ENCODE measurements around the gene KCNMA1. TPM values are rescaled to one million over a fixed set of nuclear protein-coding genes. Genes with fewer than 3 reads are reported as not detected.

Gene KCNMA1
- total RNA-seq, 1 donor from 2014 or later = 41.3 TPM

DNA sequence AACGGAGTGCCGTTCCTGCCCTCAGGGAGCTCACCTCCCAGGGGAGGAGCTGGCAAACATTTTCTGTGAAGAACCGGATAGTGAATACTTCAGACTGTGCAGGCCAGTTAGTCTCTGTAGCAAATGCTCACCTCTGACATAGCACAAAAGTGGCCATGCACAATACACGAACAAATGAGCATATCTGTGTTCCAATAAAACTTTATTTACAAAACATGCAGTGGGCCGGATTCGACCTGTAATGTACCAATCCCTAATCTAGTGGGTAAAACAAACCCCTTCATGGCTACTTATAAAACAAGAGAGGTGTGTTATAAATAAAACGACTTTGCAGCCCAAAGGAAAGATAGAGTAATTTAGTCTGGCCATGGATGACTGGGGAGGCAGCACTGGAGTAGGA, 48.7 kb downstream of the KCNMA1 start:
- H3K4me1 ChIP-seq = peaks cover 8% of the 10 kb centered on the region
- intact Hi-C loops (cut with DNase I) = no loop called here
- DNase-seq (no peak), ATAC-seq (no peak)
- TF ChIP-seq, protein P1, sequence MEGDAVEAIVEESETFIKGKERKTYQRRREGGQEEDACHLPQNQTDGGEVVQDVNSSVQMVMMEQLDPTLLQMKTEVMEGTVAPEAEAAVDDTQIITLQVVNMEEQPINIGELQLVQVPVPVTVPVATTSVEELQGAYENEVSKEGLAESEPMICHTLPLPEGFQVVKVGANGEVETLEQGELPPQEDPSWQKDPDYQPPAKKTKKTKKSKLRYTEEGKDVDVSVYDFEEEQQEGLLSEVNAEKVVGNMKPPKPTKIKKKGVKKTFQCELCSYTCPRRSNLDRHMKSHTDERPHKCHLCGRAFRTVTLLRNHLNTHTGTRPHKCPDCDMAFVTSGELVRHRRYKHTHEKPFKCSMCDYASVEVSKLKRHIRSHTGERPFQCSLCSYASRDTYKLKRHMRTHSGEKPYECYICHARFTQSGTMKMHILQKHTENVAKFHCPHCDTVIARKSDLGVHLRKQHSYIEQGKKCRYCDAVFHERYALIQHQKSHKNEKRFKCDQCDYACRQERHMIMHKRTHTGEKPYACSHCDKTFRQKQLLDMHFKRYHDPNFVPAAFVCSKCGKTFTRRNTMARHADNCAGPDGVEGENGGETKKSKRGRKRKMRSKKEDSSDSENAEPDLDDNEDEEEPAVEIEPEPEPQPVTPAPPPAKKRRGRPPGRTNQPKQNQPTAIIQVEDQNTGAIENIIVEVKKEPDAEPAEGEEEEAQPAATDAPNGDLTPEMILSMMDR (IDR thresholded peaks at IDR 0.05) = no peak
- H3K9me3 ChIP-seq = no peaks in the 10 kb centered on the region
- no peaks in the 10 kb centered on the region for H3K27me3 ChIP-seq (ENCODE audit: low read depth)
- H3K27ac ChIP-seq = no peak overlapping the region
- no peak overlapping the region for H3K4me3 ChIP-seq
- H3K36me3 ChIP-seq = no peaks in the 10 kb centered on the region

GRCh38 chr10:77587416-77587790, 50.2 kb downstream of the KCNMA1 start:
- TF ChIP-seq, protein P1 (IDR thresholded peaks at IDR 0.05) = no peak
- Histone ChIP-seq H3K36me3 (no peaks in the 10 kb centered on the region), H3K27me3 (ENCODE audit: low read depth) (no peaks in the 10 kb centered on the region), H3K4me3 (no peak overlapping the region), H3K27ac (peak overlapping the region; percentile 34), H3K9me3 (no peaks in the 10 kb centered on the region), H3K4me1 (peaks cover 5% of the 10 kb centered on the region)
- DNase-seq (no peak), ATAC-seq (no peak)
- intact Hi-C loops (cut with DNase I) = no loop called here

GRCh38 chr10:77586719-77587415, 50.7 kb downstream of the KCNMA1 start:
- no peak overlapping the region for H3K4me3 ChIP-seq
- TF ChIP-seq, protein P1 (IDR thresholded peaks at IDR 0.05) = no peak
- no peaks in the 10 kb centered on the region for H3K9me3 ChIP-seq
- intact Hi-C loops (cut with DNase I) = no loop called here
- ATAC-seq (peak; percentile 54 to 85), DNase-seq (peak; percentile 70)
- peak overlapping the region; percentile 34 for H3K27ac ChIP-seq
- no peaks in the 10 kb centered on the region for H3K27me3 ChIP-seq (ENCODE audit: low read depth)
- H3K4me1 ChIP-seq = peaks cover 5% of the 10 kb centered on the region
- H3K36me3 ChIP-seq = no peaks in the 10 kb centered on the region

DNA sequence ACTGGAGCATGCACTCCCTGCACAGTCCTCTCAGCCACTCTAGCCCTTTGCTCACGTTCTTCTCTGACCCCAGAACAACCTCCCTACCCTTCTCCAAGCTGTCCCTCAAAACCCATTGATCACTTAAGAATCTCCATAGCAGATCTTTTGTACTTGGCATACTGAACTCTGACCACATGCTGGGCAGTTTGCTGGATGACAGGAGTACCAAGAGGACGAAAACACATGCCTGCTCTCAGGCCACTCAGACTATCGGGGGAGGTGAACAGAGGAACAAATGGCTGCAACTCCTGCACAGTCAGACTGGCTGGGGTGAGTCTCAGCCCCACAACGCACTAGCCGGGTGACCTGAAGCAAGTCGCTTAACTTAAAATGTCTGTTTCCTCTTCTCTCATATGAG, 52.7 kb downstream of the KCNMA1 start:
- Histone ChIP-seq H3K27ac (no peak overlapping the region), H3K36me3 (no peaks in the 10 kb centered on the region), H3K27me3 (ENCODE audit: low read depth) (no peaks in the 10 kb centered on the region), H3K4me3 (no peak overlapping the region), H3K4me1 (peaks cover 5% of the 10 kb centered on the region), H3K9me3 (no peaks in the 10 kb centered on the region)
- TF ChIP-seq, protein P1 (IDR thresholded peaks at IDR 0.05) = no peak
- intact Hi-C loops (cut with DNase I) = no loop called here
- DNase-seq (no peak), ATAC-seq (no peak)

- Histone ChIP-seq H3K36me3 (no peaks in the 10 kb centered on the region), H3K27ac (no peak overlapping the region), H3K9me3 (no peaks in the 10 kb centered on the region), H3K4me1 (peaks cover 5% of the 10 kb centered on the region), H3K27me3 (ENCODE audit: low read depth) (no peaks in the 10 kb centered on the region), H3K4me3 (no peak overlapping the region)
- intact Hi-C loops (cut with DNase I) = no loop called here
- DNase-seq = no peak
- TF ChIP-seq, protein P1 (IDR thresholded peaks at IDR 0.05) = no peak
- no peak for ATAC-seq
These were observed 54.1 kb downstream of the KCNMA1 start for GRCh38 chr10:77583527-77583926.
